ENCODE data around the gene CLDN5. TPM values are rescaled to one million over a fixed set of nuclear protein-coding genes. Genes with fewer than 3 reads are reported as not detected.

The CLDN5 gene
- total RNA-seq, 1 donor from 2014 or later, result 19.5 TPM

GRCh38 chr22:19478901-19479354 lies 45.3 kb downstream of the CLDN5 start, which contains the start of gene UFD1:
UFD1 (minus strand) TSS chr22:19479193; CDS start chr22:19479085, 108 bp downstream.
- DNase-seq, result peak; percentile 85
- Histone ChIP-seq H3K9me3 (replicated peaks) (no peaks in the 10 kb centered on the region), H3K27me3 (ENCODE audit: low read depth) (no peaks in the 10 kb centered on the region), H3K27ac (replicated peaks) (peak within 1 kb of the TSS; percentile 98), H3K4me3 (peak within 1 kb of the TSS; percentile 90), H3K36me3 (peaks cover 18% of the 10 kb centered on the region), H3K4me1 (peaks cover 44% of the 10 kb centered on the region)
- intact Hi-C loops (cut with micrococcal nuclease), result no loop called here
- TF ChIP-seq, protein P1, sequence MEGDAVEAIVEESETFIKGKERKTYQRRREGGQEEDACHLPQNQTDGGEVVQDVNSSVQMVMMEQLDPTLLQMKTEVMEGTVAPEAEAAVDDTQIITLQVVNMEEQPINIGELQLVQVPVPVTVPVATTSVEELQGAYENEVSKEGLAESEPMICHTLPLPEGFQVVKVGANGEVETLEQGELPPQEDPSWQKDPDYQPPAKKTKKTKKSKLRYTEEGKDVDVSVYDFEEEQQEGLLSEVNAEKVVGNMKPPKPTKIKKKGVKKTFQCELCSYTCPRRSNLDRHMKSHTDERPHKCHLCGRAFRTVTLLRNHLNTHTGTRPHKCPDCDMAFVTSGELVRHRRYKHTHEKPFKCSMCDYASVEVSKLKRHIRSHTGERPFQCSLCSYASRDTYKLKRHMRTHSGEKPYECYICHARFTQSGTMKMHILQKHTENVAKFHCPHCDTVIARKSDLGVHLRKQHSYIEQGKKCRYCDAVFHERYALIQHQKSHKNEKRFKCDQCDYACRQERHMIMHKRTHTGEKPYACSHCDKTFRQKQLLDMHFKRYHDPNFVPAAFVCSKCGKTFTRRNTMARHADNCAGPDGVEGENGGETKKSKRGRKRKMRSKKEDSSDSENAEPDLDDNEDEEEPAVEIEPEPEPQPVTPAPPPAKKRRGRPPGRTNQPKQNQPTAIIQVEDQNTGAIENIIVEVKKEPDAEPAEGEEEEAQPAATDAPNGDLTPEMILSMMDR (IDR thresholded peaks at IDR 0.05; ENCODE audit: borderline replicate concordance), result no peak

GRCh38 chr22:19478045-19478900 lies 45.9 kb downstream of the CLDN5 start:
- intact Hi-C loops (cut with micrococcal nuclease), result no loop called here
- H3K36me3 ChIP-seq, result peaks cover 24% of the 10 kb centered on the region
- peaks cover 44% of the 10 kb centered on the region for H3K4me1 ChIP-seq
- peak overlapping the region; percentile 90 for H3K4me3 ChIP-seq
- H3K9me3 ChIP-seq (replicated peaks), result no peaks in the 10 kb centered on the region
- peak overlapping the region; percentile 98 for H3K27ac ChIP-seq (replicated peaks)
- H3K27me3 ChIP-seq (ENCODE audit: low read depth), result no peaks in the 10 kb centered on the region
- DNase-seq, result no peak
- TF ChIP-seq, protein P1 (IDR thresholded peaks at IDR 0.05; ENCODE audit: borderline replicate concordance), result no peak

DNA sequence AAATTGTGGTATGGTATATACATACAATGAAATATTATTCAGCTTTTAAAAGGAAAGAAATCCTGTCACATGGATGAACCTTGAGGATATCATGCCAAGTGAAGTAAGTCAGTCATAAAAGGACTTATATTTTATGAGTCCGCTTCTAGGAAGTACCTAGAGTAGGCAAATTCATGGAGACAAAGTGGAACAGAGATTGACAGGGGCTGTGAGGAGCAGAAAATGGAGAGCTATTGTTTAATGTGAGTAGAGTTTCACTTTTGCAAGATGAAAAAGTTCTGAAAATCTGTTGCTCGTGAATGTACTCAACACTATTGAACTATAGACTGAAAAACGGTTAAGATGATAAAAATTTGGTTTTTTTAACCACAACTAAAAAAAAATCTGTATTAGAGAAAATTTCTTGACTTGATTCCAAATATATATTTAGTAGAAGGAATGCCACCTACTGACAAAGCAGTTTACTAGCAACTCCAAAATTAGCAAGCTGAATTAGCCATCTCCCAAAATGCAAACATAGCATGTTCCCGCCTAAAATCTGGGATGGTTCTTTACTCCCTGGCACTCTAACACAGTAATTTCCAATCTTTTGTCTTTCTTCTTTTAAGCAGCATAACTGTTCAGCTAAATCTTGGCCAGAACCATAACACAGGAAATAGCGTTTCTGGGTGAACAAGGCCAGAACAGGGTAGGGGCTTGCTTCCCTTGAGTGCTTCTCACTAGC lies 46.7 kb downstream of the CLDN5 start:
- intact Hi-C loops (cut with micrococcal nuclease), result no loop called here
- no peaks in the 10 kb centered on the region for H3K27me3 ChIP-seq (ENCODE audit: low read depth)
- peaks cover 44% of the 10 kb centered on the region for H3K4me1 ChIP-seq
- no peak for DNase-seq
- H3K27ac ChIP-seq (replicated peaks), result peak overlapping the region; percentile 98
- TF ChIP-seq, protein P1 (IDR thresholded peaks at IDR 0.05; ENCODE audit: borderline replicate concordance), result peak; percentile 24
- peaks cover 32% of the 10 kb centered on the region for H3K36me3 ChIP-seq
- H3K9me3 ChIP-seq (replicated peaks), result no peaks in the 10 kb centered on the region
- peak overlapping the region; percentile 90 for H3K4me3 ChIP-seq

GRCh38 chr22:19476023-19476422 lies 48.2 kb downstream of the CLDN5 start:
- H3K27ac ChIP-seq (replicated peaks), result no peak overlapping the region
- peaks cover 44% of the 10 kb centered on the region for H3K4me1 ChIP-seq
- H3K27me3 ChIP-seq (ENCODE audit: low read depth), result no peaks in the 10 kb centered on the region
- intact Hi-C loops (cut with micrococcal nuclease), result no loop called here
- TF ChIP-seq, protein P1 (IDR thresholded peaks at IDR 0.05; ENCODE audit: borderline replicate concordance), result no peak
- no peaks in the 10 kb centered on the region for H3K9me3 ChIP-seq (replicated peaks)
- peaks cover 47% of the 10 kb centered on the region for H3K36me3 ChIP-seq
- no peak for DNase-seq
- H3K4me3 ChIP-seq, result no peak overlapping the region

GRCh38 chr22:19473578-19473977 lies 50.6 kb downstream of the CLDN5 start:
- peaks cover 71% of the 10 kb centered on the region for H3K36me3 ChIP-seq
- intact Hi-C loops (cut with micrococcal nuclease), result no loop called here
- DNase-seq, result no peak
- no peaks in the 10 kb centered on the region for H3K9me3 ChIP-seq (replicated peaks)
- TF ChIP-seq, protein P1 (IDR thresholded peaks at IDR 0.05; ENCODE audit: borderline replicate concordance), result no peak
- peaks cover 32% of the 10 kb centered on the region for H3K4me1 ChIP-seq
- no peaks in the 10 kb centered on the region for H3K27me3 ChIP-seq (ENCODE audit: low read depth)
- no peak overlapping the region for H3K4me3 ChIP-seq
- H3K27ac ChIP-seq (replicated peaks), result no peak overlapping the region

Other genes starting within 250 kb of the CLDN5 start
- 9.4 TPM for gene CLTCL1, start 232.7 kb downstream of the CLDN5 start, total RNA-seq
- 18.1 TPM for gene HIRA, start 92.7 kb downstream of the CLDN5 start, total RNA-seq
- gene MRPL40, start 91.9 kb downstream of the CLDN5 start, total RNA-seq, result 57.2 TPM
- 76.2 TPM for gene C22orf39, start 76.7 kb downstream of the CLDN5 start, total RNA-seq
- 41.8 TPM for gene UFD1, start 45.2 kb downstream of the CLDN5 start, total RNA-seq
- gene CDC45, start 44.5 kb downstream of the CLDN5 start, total RNA-seq, result 0.77 TPM
- gene SEPTIN5, start 190.1 kb upstream of the CLDN5 start, total RNA-seq, result 141 TPM
- gene GP1BB, start 199.1 kb upstream of the CLDN5 start, total RNA-seq, result not detected
- gene TBX1, start 236.4 kb upstream of the CLDN5 start, total RNA-seq, result 8.0 TPM